Fibroblast of gingiva (primary cell): ENCODE measurements around the gene GDPD4.
"Not testable (repeated sequence)": the region's sequence is repeated elsewhere in the genome, so short reads cannot be mapped to it uniquely, and the experiment has no call there.

Experiments
- DNase-seq: peaks from one replicate; pipeline ENCODE4 v3.0.0-alpha.2; 2011; ENCODE audit warnings: low read depth

Gene GDPD4, protein sequence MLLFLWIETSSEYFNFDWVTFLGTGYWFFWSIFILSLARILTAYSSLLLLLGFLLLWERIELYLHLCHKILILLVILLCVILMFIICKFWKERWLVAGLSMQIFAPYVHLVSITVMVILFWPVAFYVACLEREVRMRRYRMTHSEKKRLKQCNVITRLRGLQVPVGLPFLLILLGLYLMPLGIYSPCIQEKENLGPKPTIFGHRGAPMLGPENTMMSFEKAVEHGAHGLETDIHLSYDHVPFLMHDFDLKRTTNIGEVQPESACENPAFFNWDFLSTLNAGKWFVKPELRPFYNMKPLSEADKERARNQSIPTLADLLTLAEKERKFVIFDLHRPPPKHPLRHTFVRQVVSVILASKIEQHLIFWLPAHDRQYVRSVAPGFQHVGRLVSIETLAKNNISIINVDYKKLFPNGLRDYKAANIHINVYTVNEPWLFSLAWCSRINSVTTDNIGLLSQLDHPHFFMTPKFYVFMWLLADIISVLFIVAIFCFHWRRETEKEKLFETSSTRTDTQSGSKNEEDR

DNA sequence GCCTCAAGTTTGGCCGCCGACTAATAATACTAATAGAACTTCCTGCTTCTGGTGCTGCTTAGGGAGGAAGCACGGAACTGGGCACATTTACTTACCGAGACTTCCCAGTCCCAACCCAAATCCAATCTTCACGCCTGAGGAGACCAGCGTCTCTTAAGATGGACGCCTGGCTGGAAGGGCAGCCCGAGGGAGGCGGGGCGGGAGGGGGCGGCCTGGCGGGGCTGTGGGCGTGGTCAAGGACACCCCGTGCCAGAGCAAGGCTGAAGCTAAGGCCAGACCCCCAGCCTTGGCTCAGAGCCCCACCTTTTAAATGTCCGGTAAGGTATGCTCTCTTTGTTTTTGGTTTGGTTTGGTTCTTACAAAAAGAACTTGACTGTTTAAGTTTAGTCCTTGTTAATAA is at the start of gene GDPD4:
Gene GDPD4, minus strand, starts transcription at position 177 of the 400 bp plus-strand sequence. CDS start 16,549 bp downstream, outside the sequence.
- no peak for DNase-seq

DNA sequence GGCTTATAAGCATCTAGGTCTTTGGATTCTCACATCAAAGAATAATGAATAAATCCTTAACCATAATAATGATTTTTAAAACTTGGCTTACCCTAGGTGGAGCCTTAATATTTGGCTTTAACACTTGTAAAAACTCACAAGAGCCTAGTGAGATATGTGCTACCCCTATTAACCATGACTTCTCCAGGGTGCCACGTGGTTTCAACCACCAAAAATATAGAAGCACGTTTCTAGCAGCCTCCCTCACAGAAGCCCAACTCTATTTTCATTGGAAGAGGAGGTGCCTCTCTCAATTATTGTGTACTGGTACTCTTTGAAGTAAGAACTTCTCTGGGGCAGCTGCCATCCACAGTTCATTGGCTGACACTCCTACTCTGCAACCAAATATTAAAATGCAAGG is 46.5 kb upstream of the GDPD4 start:
- no peak for DNase-seq

DNA sequence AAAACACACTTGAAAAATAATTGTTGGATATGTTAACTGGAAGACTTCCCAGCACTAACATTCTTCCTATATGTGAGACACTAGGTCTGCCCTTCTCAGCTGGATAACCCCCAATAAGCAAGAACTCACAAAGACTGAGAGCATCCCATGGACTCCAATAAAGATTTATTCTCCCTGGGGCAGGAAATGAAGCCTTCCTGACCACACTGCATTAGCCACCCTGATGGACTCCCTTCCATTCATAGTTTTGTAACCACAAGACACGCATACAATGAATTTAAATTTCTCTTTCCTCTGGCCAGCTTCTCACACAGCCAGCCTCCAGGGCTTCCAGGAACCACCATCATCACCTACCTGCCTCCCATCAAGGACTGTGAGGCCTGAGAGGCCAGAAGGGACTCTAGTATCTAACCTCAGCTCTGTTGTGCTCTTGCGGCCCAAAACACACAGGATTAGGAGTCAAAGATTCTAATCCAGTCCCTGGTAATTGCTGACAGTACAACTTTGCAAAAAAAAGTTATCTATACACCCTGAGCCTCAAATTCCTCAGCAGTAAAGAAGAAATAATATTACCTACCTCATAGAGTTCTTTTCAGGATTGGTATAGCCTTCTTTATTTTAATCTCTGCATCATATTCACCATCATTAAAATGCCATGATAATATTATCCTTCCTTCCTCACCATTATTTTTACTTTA is 45.6 kb upstream of the GDPD4 start:
- DNase-seq, result no peak

DNA sequence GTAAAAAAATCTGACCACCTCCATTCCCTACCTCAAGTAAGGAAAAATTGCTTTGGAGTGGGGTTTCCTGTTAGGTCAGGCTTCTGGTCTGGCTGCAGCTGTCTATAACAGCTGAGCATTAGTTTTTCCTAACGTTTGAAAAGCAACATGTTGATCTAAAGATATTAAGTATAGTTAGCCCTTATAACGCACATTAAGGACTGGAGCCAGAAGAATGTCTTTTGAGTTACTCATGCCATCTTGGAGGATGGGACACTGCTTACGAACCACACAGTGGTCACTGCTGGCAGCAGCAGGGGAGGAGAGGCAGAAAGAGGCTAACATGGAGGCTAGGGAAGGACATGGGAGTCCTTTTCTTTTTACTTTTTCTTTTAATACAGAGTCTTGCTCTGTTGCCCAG is 44.1 kb upstream of the GDPD4 start:
- no peak for DNase-seq

DNA sequence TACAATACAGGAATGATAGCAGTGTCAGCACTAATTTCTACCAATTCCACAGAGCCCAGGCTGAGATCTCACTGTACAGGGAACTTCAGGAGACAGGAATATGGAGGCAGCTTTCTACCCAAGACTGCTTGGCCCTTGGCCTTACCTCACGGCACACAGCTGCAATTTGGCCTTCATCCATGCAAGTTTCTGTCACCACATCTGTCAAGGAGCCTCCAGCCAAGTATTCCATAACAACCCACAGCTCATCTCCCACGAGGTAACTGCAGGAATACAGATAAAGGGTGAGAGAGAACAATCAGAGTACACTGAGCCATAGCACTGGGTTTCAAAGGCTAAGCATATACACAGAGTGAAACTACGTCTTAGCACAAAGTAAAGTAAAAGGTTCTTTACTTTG is 39.0 kb upstream of the GDPD4 start:
- DNase-seq, result no peak

DNA sequence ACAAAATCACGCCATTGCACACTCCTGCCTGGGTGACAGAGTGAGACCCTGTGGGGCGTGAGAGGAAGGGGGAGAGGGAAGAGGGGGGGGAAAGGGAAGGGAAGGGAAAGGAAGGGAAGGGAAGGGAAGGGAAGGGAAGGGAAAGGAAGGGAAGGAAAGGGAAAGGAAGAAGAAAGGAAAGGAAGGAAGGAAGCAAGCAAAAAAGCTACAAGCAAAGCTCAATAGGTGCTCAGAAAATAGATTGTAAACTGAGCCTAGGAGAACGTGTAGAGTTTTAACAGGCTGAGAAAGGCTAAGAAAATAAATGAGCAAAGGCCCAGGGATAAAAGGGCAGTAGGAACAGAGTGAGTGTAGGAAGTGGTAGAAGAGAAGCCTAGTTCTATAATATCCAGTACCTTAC is 30.8 kb upstream of the GDPD4 start:
- no peak for DNase-seq

DNA sequence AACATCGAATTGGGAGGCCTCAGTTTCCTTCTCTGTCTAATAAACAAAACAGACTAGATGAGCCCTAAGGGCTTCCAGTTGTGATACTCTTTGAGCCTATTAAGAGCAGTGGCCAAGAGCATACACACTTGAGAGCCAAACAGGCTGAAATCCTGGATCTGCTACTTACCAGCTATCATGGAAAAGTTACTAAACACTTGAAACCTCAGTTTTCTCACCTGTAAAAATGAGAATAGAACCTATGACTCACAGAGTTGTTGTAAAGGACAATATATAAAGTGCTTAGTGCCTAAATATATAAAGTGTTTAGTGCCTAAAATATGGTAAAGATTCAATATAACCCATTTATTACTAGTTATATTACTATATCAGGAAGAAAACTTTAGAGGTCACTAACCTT is 23.7 kb upstream of the GDPD4 start:
- DNase-seq, result no peak

DNA sequence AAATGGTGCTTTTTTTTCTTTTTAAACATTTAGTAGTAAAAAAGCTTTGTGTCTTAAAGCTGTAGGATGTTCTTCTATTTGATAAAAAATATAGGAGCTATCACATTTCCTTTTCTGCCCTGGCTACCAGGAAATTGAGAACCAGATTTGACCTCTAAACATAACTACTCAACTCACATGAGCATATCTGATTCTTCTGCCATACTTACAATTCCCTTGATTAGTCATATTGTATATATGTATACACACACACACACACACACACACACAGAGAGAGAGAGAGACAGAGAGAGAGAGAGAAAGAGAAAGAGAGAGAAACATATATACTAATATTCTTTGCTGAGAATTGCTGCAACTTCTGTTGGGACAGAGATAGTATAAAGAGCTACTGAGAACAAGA is 23.0 kb upstream of the GDPD4 start:
- peak; percentile 14 for DNase-seq

DNA sequence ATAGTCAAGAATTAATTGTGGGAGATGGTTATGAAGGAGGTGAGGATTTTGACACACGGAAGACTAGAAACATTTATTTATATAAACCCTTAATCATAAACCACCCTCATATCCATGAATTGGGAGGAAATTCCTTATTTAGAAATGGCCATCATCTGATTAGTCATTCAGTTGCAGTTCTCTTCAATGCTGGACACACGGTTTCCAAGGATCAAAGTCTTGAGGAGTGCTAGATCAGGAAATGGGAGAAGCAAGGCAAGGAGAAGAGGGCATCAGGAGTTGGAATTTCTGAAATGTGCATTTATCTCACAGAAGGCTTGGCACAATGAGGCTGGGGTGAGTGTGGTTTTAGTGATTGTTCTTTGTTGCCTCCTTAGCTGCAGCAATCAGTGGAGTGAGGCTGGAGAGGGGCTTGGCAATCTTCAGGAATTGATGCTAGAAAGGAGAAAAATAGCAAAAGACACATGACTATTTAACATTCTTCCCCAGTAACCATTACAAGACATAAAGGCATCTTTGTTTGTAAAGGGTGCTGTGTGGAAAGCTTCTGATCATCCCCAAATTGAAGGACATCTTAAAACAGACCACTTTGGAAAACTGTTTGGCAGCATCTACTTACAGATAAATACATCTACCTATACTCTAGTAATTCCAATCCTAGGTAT is 21.6 kb upstream of the GDPD4 start:
- DNase-seq, result no peak

DNA sequence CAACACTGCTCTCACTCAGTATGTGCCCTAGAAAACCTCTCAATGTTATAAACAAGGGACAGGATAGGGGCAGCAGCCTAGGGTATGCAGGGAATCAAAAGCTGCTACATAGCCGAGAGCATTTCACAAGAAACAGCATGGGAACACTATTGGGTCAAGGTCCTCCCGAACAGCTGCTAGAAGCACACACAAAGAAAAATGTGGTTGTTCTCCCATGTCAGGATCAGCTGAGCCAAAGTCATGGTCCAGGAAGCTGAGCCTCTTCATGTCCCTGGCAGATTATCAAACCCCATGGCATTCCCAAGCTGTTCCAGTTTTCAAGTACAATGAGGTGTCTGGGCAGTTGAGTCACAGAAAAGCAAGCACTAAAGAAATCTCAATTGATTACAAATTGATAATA is 21.0 kb upstream of the GDPD4 start:
- peak; percentile 90 for DNase-seq

DNA sequence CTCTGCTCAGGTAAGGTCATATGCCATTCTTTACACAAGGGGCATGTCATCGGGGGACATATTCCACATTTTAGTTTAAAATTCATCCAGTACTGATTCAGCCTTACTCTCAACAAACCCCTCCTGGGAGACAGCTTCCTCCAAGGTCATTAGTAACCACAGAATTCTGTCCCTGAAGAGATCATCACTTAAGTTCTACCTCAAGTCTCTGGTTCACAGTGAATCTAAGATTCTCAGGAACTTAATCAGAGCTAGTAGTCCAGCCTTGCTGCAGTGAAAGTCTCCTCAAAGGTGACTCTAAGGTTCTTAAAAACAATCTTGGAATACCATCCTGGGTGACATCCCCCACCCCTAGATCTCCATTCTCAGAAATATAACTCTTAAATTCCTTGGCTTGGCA is 18.9 kb upstream of the GDPD4 start:
- no peak for DNase-seq

DNA sequence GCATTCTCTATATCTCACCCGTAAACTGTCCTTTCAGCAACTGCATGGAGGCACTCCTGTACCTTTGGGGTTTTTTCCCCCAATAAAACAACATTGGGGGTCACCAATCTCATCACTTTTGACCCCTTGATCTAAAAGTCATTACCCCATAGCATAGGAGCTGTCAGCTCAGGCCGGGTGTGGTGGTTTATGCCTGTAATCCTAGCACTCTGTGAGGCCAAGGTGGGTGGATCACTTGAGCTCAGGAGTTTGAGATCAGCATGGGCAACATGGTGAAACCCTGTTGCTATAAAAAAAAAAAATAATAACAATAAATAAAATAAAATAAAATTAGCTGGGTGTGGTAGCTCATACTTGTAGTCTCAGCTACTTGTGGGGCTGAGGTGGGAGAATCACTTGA is 17.1 kb upstream of the GDPD4 start:
- DNase-seq, result no peak

DNA sequence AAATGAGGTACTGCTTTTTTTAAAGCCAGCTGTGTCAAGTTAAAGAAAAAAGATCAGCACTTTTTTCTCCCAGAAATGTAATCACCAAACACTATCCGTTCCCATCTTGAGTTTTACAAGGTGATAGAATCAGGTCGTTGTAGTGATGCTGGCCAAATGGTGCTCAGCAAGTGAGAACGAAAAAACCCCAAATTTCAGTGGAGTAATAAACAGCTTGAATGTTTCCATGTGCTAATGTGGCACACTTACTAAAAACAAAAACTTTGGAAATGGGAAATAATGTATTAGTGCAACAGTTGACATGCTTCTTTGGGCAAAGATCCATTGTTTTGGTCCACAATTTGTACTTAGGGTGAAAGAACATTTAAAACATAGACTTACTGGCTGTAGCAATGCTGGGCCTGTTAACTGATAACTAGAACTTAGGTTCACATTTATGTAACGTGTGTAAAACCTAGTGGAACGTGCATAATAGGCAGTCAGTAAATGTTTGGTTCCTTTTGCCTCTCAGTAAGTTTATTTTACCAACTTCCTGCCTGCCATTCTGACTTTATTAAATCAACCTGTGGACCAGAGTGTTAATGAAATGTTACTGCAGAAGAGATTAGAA is 15.4 kb upstream of the GDPD4 start:
- no peak for DNase-seq

DNA sequence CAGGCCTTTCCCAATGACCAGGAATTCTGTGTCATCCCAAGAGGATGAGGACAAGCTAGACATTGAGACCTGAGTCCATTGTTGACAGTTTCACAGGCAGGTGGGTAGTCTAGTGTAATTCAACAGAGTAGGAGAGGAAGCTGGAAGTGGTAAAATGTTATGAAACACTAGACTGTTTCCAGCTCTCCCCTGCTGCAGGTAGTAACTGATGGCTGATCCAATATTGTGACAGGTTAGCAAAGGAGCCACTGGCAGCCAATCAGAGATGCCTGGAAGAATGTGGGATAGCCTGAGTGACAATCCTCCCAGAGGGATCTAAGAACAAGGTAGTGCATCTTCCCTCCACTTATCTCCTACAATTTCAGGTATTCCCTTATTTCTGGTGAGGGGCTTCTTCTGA is 10.6 kb upstream of the GDPD4 start:
- no peak for DNase-seq

DNA sequence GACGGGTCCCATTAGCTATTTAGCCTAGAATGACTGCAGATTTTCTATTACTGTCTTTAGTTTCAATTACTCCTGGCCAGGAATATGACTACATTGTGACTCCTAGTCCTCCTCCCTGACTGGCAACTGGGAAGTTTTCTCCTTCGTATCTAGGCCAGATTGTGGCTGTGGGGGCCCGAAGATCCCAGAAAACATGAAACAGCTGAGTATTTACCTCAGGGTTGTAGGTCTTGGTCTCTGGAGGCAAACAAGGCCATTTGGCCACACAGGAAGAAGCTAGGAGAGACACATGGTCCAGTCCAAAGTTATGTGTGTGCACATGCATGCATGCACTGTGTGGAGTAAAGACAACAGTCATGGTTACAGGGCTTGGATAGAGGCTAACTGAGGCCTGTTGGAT is 10.2 kb upstream of the GDPD4 start:
- DNase-seq, result no peak

DNA sequence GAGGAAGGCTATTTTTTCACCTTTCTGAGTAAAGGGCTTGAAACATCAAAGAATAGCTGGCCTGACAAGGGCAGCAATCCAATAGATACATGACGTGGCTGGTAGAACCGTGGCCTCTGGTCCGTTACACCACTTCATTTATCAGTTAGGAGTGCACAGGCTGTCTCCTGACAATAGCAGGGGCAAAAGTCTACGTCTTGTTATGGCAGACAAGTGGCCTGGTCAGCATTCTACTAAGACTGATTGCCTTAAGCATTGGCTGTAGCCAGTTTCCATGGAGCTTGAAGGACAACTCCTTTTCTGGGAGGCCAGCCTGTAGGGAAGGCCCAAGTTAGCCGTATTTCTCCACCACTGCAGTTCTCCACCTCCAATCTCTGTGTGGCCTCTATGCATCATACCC is 9.2 kb upstream of the GDPD4 start:
- no peak for DNase-seq

DNA sequence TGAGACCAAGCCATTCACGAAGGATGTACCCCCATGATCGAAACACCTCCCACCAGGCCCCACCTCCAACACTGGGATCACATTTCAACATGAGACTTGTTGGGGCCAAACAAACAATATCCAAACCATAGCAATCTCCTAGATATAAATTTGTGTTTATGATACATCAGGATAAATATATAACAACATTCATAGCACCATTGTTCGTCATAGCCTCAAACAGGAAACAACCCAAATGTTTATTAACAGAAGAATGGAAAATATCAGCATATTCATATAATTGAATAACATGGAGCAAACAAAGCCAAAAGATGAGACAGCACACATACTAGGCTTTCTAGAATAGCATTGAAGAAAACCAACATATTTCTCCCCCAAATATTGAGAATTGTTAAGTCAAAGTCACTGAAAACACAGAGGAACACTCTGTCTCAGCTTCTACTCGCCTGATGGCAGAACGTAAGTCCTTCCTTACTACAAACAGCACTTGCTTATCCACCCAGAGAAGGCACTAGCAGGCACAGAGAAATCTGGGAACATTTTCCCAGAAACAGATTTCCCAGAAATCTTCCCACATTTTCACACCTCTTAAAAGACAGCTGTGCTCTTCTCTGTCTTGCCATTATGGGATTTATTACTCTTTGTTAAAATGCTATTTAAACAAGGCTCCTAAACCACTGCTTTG is 8.1 kb upstream of the GDPD4 start:
- DNase-seq, result peak; percentile 45

DNA sequence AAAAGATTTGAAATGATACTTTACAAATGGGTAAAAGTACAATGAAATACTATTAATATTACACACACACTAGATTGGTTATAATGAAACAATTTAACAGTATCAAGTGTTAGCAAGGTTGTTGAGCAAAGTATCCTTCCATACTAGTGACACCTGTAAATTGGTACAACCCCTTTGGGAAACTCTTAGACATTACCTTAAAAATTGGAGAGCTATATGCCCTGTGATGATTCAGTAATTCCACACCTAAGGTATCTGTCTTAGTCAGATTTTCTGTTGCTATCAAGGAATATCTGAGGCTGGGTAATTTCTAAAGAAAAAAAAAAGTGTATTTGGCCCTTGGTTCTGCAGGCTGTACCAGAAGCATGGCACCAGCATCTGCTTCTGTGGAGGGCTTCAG is 7.4 kb upstream of the GDPD4 start:
- DNase-seq, result no peak

DNA sequence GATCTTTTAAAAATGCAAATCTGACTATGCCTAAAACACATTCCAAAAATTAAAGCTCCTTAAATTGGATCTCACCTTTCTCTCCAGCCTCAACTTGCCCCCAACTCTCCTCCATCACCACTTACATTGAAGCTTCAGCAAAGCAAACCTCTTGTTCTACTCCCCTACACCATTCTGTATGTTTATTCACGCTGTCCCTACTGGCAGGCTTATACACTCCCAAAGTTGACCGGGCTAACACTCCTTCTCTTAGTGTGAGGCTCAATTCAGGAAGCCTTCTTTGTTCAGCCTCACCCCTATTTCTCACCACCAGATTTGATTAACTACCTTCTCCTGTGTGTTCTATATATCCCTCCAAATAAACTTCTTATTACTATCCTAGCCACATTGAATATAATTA is 1.8 kb upstream of the GDPD4 start:
- DNase-seq, result no peak

DNA sequence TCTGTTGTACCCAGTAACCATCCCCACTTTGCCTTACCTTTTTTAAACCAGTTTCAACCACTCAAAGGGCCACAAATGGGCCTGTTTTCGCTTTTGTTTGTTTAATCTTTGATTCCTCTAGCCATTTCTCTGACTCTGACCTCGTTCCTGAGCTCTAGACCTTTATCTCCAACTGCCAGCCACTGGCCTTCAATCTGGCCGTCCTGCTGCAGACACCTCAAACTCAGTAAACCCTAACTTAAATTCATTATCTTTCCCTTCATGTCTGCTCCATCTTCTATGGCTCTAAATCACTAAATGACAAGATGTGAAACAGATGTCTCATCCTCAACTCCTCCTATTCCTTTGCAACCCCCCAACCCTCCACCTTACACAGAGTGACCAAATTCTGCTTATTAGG is 1.3 kb upstream of the GDPD4 start:
- no peak for DNase-seq

DNA sequence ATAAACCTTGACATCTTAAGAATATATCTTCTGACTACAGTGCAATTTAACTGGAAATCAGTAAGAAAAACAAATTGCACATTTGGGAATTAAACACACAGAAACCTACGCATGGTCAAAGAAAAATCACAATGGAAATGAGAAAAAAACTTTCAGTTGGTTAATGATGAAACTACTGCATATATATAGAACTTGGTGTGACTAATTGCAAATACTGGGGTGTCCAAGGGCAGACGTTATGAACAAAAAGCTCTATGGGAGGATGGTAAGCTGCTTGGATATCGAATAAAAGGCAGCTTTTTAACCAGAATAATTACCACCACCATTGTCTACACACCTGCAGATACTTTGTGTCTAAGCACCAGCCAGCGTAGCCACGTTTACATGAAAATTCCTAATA is 791 bp downstream of the GDPD4 start:
- no peak for DNase-seq

DNA sequence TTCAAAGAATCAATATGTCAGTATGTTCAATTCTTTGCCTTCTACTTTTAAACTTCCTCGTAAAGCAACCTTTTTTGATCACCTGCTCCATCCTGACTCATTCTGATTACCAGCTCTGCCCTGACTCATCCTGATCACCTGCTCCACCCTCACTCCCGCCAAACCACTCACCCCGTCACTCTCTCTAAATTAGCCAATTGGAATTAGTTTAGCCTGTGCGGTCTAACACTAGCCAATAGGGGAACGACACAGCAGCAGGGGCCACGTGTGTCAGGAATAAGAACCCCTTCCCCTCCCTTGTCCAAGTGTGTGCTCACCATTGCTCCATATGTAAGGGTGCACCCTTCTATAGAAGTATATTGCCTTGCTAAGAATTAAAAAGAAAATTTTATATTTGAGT is 1.5 kb downstream of the GDPD4 start:
- DNase-seq, result not testable (repeated sequence)
